Measurements from ENCODE around the gene CCDC171.

- TF ChIP-seq CTCF (IDR thresholded peaks at IDR 0.05) (no peak), CREB1 (CRISPR knock-in tag; IDR thresholded peaks at IDR 0.05) (no peak), TCF7 (CRISPR knock-in tag; IDR thresholded peaks at IDR 0.05; ENCODE audit: low read depth) (no peak), ZNF532 (CRISPR knock-in tag; IDR thresholded peaks at IDR 0.05; ENCODE audit: borderline replicate concordance) (no peak), ZNF232 (CRISPR knock-in tag; IDR thresholded peaks at IDR 0.05) (no peak), CREM (CRISPR knock-in tag; IDR thresholded peaks at IDR 0.05) (no peak), FOXJ3 (CRISPR knock-in tag; IDR thresholded peaks at IDR 0.05; ENCODE audit: borderline replicate concordance) (no peak), E2F1 (CRISPR knock-in tag; IDR thresholded peaks at IDR 0.05) (no peak), JUN (CRISPR knock-in tag; IDR thresholded peaks at IDR 0.05) (no peak), IRF2 (CRISPR knock-in tag; IDR thresholded peaks at IDR 0.05; ENCODE audit: borderline replicate concordance, low read depth) (no peak)
These were observed 170.0 kb downstream of the CCDC171 start for GRCh38 chr9:15722888-15723287.
